H9 (cell line): Measurements from ENCODE around the gene LGALS8. TPM values are rescaled to one million over a fixed set of nuclear protein-coding genes. Genes with fewer than 3 reads are reported as not detected.

Source experiments
- DNase-seq: peaks from one replicate; pipeline ENCODE4 v3.0.0-alpha.2; 2017
- H2AFZ ChIP-seq: one replicate; pipeline ENCODE4 v1.6.1; 2013; ENCODE audit warnings: mild to moderate bottlenecking, low read length, control low read depth, moderate library complexity
- H2AK5ac ChIP-seq: 2 replicates; pipeline ENCODE4 v1.6.1; 2013; ENCODE audit warnings: low read length, control low read depth, mixed read lengths; ENCODE audit not compliant: insufficient read length
- H2BK120ac ChIP-seq: one replicate; pipeline ENCODE4 v1.6.1; 2013; ENCODE audit warnings: low read depth, mild to moderate bottlenecking, low read length, control low read depth, inconsistent platforms; ENCODE audit not compliant: poor library complexity, severe bottlenecking
- H2BK12ac ChIP-seq: 2 replicates; pipeline ENCODE4 v1.6.1; 2013; ENCODE audit warnings: low read length, control low read depth, mixed read lengths, low read depth; ENCODE audit not compliant: insufficient read length
- H2BK15ac ChIP-seq: 2 replicates; pipeline ENCODE4 v1.6.1; 2013; ENCODE audit warnings: low read depth, low read length, control low read depth
- H2BK20ac ChIP-seq: one replicate; pipeline ENCODE4 v1.6.1; 2013; ENCODE audit warnings: low read depth, mild to moderate bottlenecking, low read length, control low read depth, inconsistent platforms; ENCODE audit not compliant: poor library complexity, severe bottlenecking
- H2BK5ac ChIP-seq: 2 replicates; pipeline ENCODE4 v1.6.1; 2013; ENCODE audit warnings: low read length, control low read depth, mixed read lengths; ENCODE audit not compliant: insufficient read length
- H3K14ac ChIP-seq: 2 replicates; pipeline ENCODE4 v1.6.1; 2013; ENCODE audit warnings: low read length, control low read depth; ENCODE audit not compliant: insufficient read depth
- H3K18ac ChIP-seq: 2 replicates; pipeline ENCODE4 v1.6.1; 2013; ENCODE audit warnings: low read depth, mild to moderate bottlenecking, mixed read lengths, low read length, control low read depth; ENCODE audit not compliant: insufficient read length
- H3K23ac ChIP-seq: 2 replicates; pipeline ENCODE4 v1.6.1; 2013; ENCODE audit warnings: low read length, control low read depth, mixed read lengths, low read depth; ENCODE audit not compliant: insufficient read length
- H3K23me2 ChIP-seq: 2 replicates; pipeline ENCODE4 v1.6.1; 2013; ENCODE audit warnings: low read depth, mild to moderate bottlenecking, mixed read lengths, low read length, control low read depth; ENCODE audit not compliant: insufficient read length, poor library complexity, severe bottlenecking
- H3K27ac ChIP-seq: 2 replicates; pipeline ENCODE4 v1.5.1; 2013; ENCODE audit warnings: low read length, control low read depth, mixed read lengths, low read depth; ENCODE audit not compliant: insufficient read length
- H3K27me3 ChIP-seq: 2 replicates; pipeline ENCODE4 v1.6.1; 2013; ENCODE audit warnings: low read length, control low read depth, inconsistent platforms; ENCODE audit not compliant: insufficient read depth
- H3K4ac ChIP-seq: 2 replicates; pipeline ENCODE4 v1.6.1; 2013; ENCODE audit warnings: low read depth, mild to moderate bottlenecking, control low read depth, inconsistent platforms, low read length, moderate library complexity
- H3K4me1 ChIP-seq: 2 replicates; pipeline ENCODE4 v1.6.1; 2013; ENCODE audit warnings: low read length, control low read depth, inconsistent platforms; ENCODE audit not compliant: insufficient read depth
- H3K4me2 ChIP-seq: 2 replicates; pipeline ENCODE4 v1.6.1; 2013; ENCODE audit warnings: low read length, control low read depth, mixed read lengths; ENCODE audit not compliant: insufficient read length, insufficient read depth
- H3K56ac ChIP-seq: 2 replicates; pipeline ENCODE4 v1.6.1; 2013; ENCODE audit warnings: low read depth, mild to moderate bottlenecking, mixed read lengths, low read length, control low read depth; ENCODE audit not compliant: insufficient read length
- H3K79me1 ChIP-seq: 2 replicates; pipeline ENCODE4 v1.6.1; 2013; ENCODE audit warnings: low read depth, mild to moderate bottlenecking, moderate library complexity, low read length, control low read depth, inconsistent platforms; ENCODE audit not compliant: insufficient read depth, poor library complexity, severe bottlenecking
- H3K79me2 ChIP-seq: 2 replicates; pipeline ENCODE4 v1.6.1; 2013; ENCODE audit warnings: low read length, control low read depth, inconsistent platforms; ENCODE audit not compliant: insufficient read depth
- H3K9ac ChIP-seq: 2 replicates; pipeline ENCODE4 v1.6.1; 2013; ENCODE audit warnings: low read length, control low read depth, mixed read lengths; ENCODE audit not compliant: insufficient read length; ENCODE audit errors: extremely low read depth
- H3K9me3 ChIP-seq: one replicate; pipeline ENCODE4 v1.6.1; 2013; ENCODE audit warnings: low read depth, low read length, inconsistent platforms; ENCODE audit not compliant: control insufficient read depth
- H3T11ph ChIP-seq: one replicate; pipeline ENCODE4 v1.6.1; 2013; ENCODE audit warnings: mild to moderate bottlenecking, low read length, control low read depth, inconsistent platforms
- H4K20me1 ChIP-seq: one replicate; pipeline ENCODE4 v1.6.1; 2013; ENCODE audit not compliant: control insufficient read depth, insufficient read length, insufficient read depth
- H4K5ac ChIP-seq: 2 replicates; pipeline ENCODE4 v1.6.1; 2013; ENCODE audit warnings: low read depth, mild to moderate bottlenecking, mixed read lengths, low read length, control low read depth; ENCODE audit not compliant: insufficient read length
- H4K8ac ChIP-seq: replicated peaks from 2 replicates; pipeline ENCODE4 v1.6.1; 2013; ENCODE audit warnings: low read length, control low read depth, mixed read lengths, low read depth; ENCODE audit not compliant: insufficient read length
- H4K91ac ChIP-seq: 2 replicates; pipeline ENCODE4 v1.6.1; 2013; ENCODE audit warnings: low read depth, mild to moderate bottlenecking, moderate library complexity, mixed read lengths, low read length, control low read depth; ENCODE audit not compliant: insufficient read length
- H3K27ac Mint-ChIP-seq, 3 experiments: 2 replicates in 2 of 3; 3 replicates in 1 of 3; pipeline ENCODE4 v1.8.0; 2020 to 2021; ENCODE audit warnings: mixed read lengths in 3 of 3, mild to moderate bottlenecking in 1 of 3, moderate library complexity in 1 of 3
- H3K27me3 Mint-ChIP-seq: 2 replicates; pipeline ENCODE4 v1.8.0; 2021; ENCODE audit warnings: low read depth, mild to moderate bottlenecking, moderate library complexity, mixed read lengths
- H3K36me3 Mint-ChIP-seq, 3 experiments: 2 replicates in 2 of 3; 3 replicates in 1 of 3; pipeline ENCODE4 v1.8.0; 2020 to 2021; ENCODE audit warnings: low read depth in 3 of 3, mixed read lengths in 3 of 3; ENCODE audit not compliant: insufficient read depth in 1 of 3
- H3K4me1 Mint-ChIP-seq, 2 experiments: 2 replicates each; pipeline ENCODE4 v1.8.0; 2020; ENCODE audit warnings: mixed read lengths in 2 of 2
- H3K4me3 Mint-ChIP-seq, 2 experiments: 2 replicates in 1 of 2; 3 replicates in 1 of 2; pipeline ENCODE4 v1.8.0; 2020 to 2021; ENCODE audit warnings: mild to moderate bottlenecking in 2 of 2, mixed read lengths in 2 of 2, moderate library complexity in 1 of 2
- H3K9me3 Mint-ChIP-seq, 2 experiments: 2 replicates in 1 of 2; 3 replicates in 1 of 2; pipeline ENCODE4 v1.8.0; 2020; ENCODE audit warnings: mild to moderate bottlenecking in 2 of 2, mixed read lengths in 2 of 2, moderate library complexity in 1 of 2
- CTCF ChIP-seq: fragments of 200-600 bp; sonication (generic); conservative IDR thresholded peaks from 3 replicates; pipeline ENCODE4 v1.8.0; 2021; ENCODE audit warnings: antibody characterized with exemption, mild to moderate bottlenecking
- WGBS: extraction: QIAGEN DNeasy Blood & Tissue Kit; methylation state at CpG from one replicate; pipeline ENCODE4 v1.1.7; 2013; ENCODE audit warnings: missing lambda C conversion rate, low lambda C conversion rate, mixed read lengths; ENCODE audit not compliant: insufficient read length; ENCODE audit errors: extremely low coverage; 5-methylcytosine and 5-hydroxymethylcytosine counted together
- total RNA-seq: library from RNA; stranded (reverse); gene quantifications from 2 replicates; pipeline ENCODE4 v1.2.1, GENCODE V29; 2021

LGALS8 gene
- total RNA-seq, 1 experiment from 2014 or later = 14.2 TPM

- Histone ChIP-seq H3K18ac (no peak overlapping the region), H4K91ac (no peak overlapping the region), H3K27me3 (no peaks in the 10 kb centered on the region), H3K9me3 (no peaks in the 10 kb centered on the region), H3K4me2 (no peak overlapping the region), H3K27ac (no peak overlapping the region), H3K23ac (no peak overlapping the region), H3K4ac (no peak overlapping the region), H3K79me1 (no peaks in the 10 kb centered on the region), H4K5ac (no peak overlapping the region), H2BK15ac (no peak overlapping the region), H3K14ac (no peak overlapping the region), H3K56ac (no peak overlapping the region), H3K79me2 (no peaks in the 10 kb centered on the region), H3K23me2 (no peaks in the 10 kb centered on the region), H4K8ac (no peak overlapping the region), H2AK5ac (no peak overlapping the region), H3K4me1 (peaks cover 4% of the 10 kb centered on the region; the same call in 1 of the 2 replicates), H2BK120ac (no peak overlapping the region), H2BK5ac (no peak overlapping the region), H2AFZ (no peak overlapping the region), H4K20me1 (no peaks in the 10 kb centered on the region), H2BK12ac (no peak overlapping the region), H3T11ph (no peak overlapping the region), H2BK20ac (no peak overlapping the region), H3K9ac (no peak overlapping the region)
- WGBS = no CpG with 5 or more reads among the region's 2 CpGs
- Mint-ChIP-seq H3K36me3 (no peaks in the 10 kb centered on the region), H3K4me1 (peaks cover 13 to 19% of the 10 kb centered on the region in 2 experiments), H3K9me3 (no peaks in the 10 kb centered on the region), H3K27ac (no peak overlapping the region), H3K4me3 (no peak overlapping the region), H3K27me3 (no peaks in the 10 kb centered on the region; the same call in 1 of the 2 replicates)
- DNase-seq = no peak
- TF ChIP-seq CTCF = no peak
Observed at GRCh38 chr1:236492378-236492777, 31.4 kb upstream of the LGALS8 start.
